ENCODE measurements around the gene TP53BP1.

The TP53BP1 gene

DNA sequence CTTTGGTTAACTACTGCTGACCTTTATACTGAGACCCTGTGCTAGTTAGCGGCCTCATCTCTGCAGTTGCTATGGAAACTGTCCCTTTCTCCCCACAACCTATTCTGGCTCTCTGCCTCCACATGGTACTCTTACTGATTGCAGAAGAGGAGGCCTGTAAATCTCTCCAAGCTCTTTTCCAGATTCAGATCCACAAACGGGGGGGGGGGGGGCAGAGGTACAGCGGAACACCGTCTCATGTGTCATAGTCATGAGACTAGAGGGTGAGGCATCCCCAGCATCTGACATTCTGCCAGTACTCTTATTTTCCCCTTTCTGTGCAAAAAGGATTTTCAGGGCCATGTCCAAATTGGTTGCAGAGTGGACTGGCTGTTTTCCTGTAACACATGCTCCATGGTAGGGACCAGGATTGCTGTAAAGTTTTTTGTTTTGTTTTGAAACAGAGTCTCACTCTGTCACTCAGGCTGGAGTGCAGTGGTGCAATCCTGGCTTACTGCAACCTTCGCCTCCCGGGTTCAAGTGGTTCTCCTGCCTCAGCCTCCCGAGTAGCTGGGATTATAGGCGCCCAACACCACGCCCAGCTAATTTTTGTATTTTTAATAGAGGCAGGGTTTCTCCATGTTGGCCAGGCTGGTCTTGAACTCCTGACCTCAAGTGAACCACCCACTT is 16.2 kb upstream of the TP53BP1 start:
- 0 out of 2 replicates have a peak, but pooled peaks cover 3% of the 10 kb centered on the region for H3K27me3 ChIP-seq (ENCODE audit: insufficient read depth, low read depth)
- H3K9ac ChIP-seq = no peak overlapping the region
- H3K27ac ChIP-seq = peak overlapping the region; percentile 84
- H3K36me3 ChIP-seq (ENCODE audit: insufficient read depth) = no peaks in the 10 kb centered on the region
- peak overlapping the region; percentile 77; the same call in 1 of the 2 replicates for H3K4me2 ChIP-seq
- no peaks in the 10 kb centered on the region for H4K20me1 ChIP-seq (ENCODE audit: insufficient read depth)
- H2AFZ ChIP-seq (ENCODE audit: low read depth) = peak overlapping the region; percentile 68; the same call in 1 of the 2 replicates
- TF ChIP-seq, protein P1, sequence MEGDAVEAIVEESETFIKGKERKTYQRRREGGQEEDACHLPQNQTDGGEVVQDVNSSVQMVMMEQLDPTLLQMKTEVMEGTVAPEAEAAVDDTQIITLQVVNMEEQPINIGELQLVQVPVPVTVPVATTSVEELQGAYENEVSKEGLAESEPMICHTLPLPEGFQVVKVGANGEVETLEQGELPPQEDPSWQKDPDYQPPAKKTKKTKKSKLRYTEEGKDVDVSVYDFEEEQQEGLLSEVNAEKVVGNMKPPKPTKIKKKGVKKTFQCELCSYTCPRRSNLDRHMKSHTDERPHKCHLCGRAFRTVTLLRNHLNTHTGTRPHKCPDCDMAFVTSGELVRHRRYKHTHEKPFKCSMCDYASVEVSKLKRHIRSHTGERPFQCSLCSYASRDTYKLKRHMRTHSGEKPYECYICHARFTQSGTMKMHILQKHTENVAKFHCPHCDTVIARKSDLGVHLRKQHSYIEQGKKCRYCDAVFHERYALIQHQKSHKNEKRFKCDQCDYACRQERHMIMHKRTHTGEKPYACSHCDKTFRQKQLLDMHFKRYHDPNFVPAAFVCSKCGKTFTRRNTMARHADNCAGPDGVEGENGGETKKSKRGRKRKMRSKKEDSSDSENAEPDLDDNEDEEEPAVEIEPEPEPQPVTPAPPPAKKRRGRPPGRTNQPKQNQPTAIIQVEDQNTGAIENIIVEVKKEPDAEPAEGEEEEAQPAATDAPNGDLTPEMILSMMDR (conservative IDR thresholded peaks at IDR 0.05; ENCODE audit: low read depth, low read length) = no peak
- no peaks in the 10 kb centered on the region for H3K79me2 ChIP-seq (ENCODE audit: insufficient read depth, low read depth)
- no peak overlapping the region for H3K4me3 ChIP-seq (IDR thresholded peaks at IDR 0.05; ENCODE audit: insufficient read depth, low read depth, low read length)
- peaks cover 20% of the 10 kb centered on the region for H3K4me1 ChIP-seq (ENCODE audit: low read depth, poor library complexity, severe bottlenecking)

DNA sequence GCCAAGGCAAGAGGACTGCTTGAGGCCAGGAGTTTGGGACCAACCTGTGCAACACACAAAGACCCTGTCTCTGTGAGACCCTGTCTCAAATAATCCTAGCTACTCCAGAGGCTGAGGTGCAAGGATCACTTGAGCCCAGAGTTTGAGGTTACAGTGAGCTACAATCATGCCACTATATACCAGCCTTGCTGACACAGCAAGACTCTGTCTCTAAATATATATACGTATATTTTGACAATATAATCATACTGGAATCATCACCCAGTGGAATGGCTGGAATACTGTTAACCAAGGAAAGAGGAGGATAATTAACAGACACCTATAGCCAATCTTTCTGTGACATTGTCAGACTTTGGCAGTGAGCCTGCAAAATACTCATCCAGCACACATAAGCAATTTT is 15.5 kb upstream of the TP53BP1 start:
- Histone ChIP-seq H3K4me1 (ENCODE audit: low read depth, poor library complexity, severe bottlenecking) (peaks cover 14% of the 10 kb centered on the region), H2AFZ (ENCODE audit: low read depth) (no peak overlapping the region), H3K27ac (no peak overlapping the region)

DNA sequence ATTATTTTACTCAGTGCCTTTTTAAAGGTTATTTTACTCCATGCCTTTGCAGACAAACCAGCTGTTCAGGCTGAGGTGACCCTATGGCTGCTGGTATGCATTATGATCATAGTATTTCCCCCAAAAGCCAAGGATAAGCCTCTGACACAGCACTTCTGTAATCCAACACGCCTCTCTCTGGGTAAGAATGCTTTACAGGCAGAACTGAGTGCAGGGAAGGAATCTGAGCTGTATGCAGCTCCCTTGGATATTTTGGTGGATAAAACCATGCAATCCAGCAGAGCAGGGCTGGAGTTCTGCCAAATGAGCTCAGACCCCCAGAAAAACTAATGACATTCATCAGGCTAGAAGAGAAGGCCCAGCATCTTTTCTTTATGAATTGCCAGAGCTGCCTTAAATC is 12.8 kb upstream of the TP53BP1 start:
- no peaks in the 10 kb centered on the region for H4K20me1 ChIP-seq (ENCODE audit: insufficient read depth)
- H3K4me3 ChIP-seq (IDR thresholded peaks at IDR 0.05; ENCODE audit: insufficient read depth, low read depth, low read length) = no peak overlapping the region
- no peak overlapping the region for H3K27ac ChIP-seq
- no peak overlapping the region for H3K9ac ChIP-seq
- no peaks in the 10 kb centered on the region for H3K27me3 ChIP-seq (ENCODE audit: insufficient read depth, low read depth)
- H3K4me2 ChIP-seq = no peak overlapping the region
- H3K79me2 ChIP-seq (ENCODE audit: insufficient read depth, low read depth) = no peaks in the 10 kb centered on the region
- TF ChIP-seq, protein P1 (conservative IDR thresholded peaks at IDR 0.05; ENCODE audit: low read depth, low read length) = no peak
- H3K36me3 ChIP-seq (ENCODE audit: insufficient read depth) = no peaks in the 10 kb centered on the region
- peaks cover 7% of the 10 kb centered on the region for H3K4me1 ChIP-seq (ENCODE audit: low read depth, poor library complexity, severe bottlenecking)
- no peak overlapping the region for H2AFZ ChIP-seq (ENCODE audit: low read depth)

More for the DNA sequence above, 15.5 kb upstream of the TP53BP1 start:
- Histone ChIP-seq H4K20me1 (ENCODE audit: insufficient read depth) (no peaks in the 10 kb centered on the region), H3K36me3 (ENCODE audit: insufficient read depth) (no peaks in the 10 kb centered on the region), H3K27me3 (ENCODE audit: insufficient read depth, low read depth) (0 out of 2 replicates have a peak, but pooled peaks cover 3% of the 10 kb centered on the region), H3K4me2 (no peak overlapping the region), H3K79me2 (ENCODE audit: insufficient read depth, low read depth) (no peaks in the 10 kb centered on the region), H3K9ac (no peak overlapping the region), H3K4me3 (IDR thresholded peaks at IDR 0.05; ENCODE audit: insufficient read depth, low read depth, low read length) (no peak overlapping the region)
- TF ChIP-seq, protein P1 (conservative IDR thresholded peaks at IDR 0.05; ENCODE audit: low read depth, low read length) = no peak

DNA sequence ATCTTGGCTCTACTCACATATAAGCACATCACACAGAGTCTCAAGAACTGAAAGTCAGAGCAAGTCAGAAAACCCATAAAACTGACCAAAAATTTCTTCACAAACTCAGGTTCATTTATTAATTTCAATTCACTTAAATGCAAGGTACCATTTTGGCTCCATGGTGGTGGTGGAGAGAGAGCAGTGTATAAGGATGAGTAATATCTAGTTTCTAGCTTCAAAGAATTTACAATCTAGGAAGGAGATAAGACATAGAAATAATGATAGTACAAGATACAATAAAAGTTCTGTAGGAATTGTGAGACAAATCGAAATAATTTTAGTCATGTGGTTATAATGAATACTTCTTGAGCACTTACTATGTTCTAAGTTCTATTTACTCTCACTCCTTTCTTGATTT is 6.7 kb upstream of the TP53BP1 start:
- no peak overlapping the region for H2AFZ ChIP-seq (ENCODE audit: low read depth)
- no peaks in the 10 kb centered on the region for H3K36me3 ChIP-seq (ENCODE audit: insufficient read depth)
- H3K4me3 ChIP-seq (IDR thresholded peaks at IDR 0.05; ENCODE audit: insufficient read depth, low read depth, low read length) = no peak overlapping the region
- no peak overlapping the region for H3K27ac ChIP-seq
- TF ChIP-seq, protein P1 (conservative IDR thresholded peaks at IDR 0.05; ENCODE audit: low read depth, low read length) = no peak
- H3K79me2 ChIP-seq (ENCODE audit: insufficient read depth, low read depth) = no peaks in the 10 kb centered on the region
- no peak overlapping the region for H3K9ac ChIP-seq
- H3K4me1 ChIP-seq (ENCODE audit: low read depth, poor library complexity, severe bottlenecking) = no peaks in the 10 kb centered on the region
- no peaks in the 10 kb centered on the region for H4K20me1 ChIP-seq (ENCODE audit: insufficient read depth)
- no peak overlapping the region for H3K4me2 ChIP-seq
- no peaks in the 10 kb centered on the region for H3K27me3 ChIP-seq (ENCODE audit: insufficient read depth, low read depth)
